GM19468 (cell line): ENCODE results near the gene SLU7.

Source experiments
- ATAC-seq: cut with Tn5 transposase; IDR thresholded peaks from one replicate; pipeline ENCODE4 v1.9.1; 2021; ENCODE audit warnings: mild to moderate bottlenecking, moderate library complexity, moderate number of reproducible peaks; ENCODE audit not compliant: unreplicated experiment; ENCODE audit errors: extremely low read depth

The SLU7 gene

DNA sequence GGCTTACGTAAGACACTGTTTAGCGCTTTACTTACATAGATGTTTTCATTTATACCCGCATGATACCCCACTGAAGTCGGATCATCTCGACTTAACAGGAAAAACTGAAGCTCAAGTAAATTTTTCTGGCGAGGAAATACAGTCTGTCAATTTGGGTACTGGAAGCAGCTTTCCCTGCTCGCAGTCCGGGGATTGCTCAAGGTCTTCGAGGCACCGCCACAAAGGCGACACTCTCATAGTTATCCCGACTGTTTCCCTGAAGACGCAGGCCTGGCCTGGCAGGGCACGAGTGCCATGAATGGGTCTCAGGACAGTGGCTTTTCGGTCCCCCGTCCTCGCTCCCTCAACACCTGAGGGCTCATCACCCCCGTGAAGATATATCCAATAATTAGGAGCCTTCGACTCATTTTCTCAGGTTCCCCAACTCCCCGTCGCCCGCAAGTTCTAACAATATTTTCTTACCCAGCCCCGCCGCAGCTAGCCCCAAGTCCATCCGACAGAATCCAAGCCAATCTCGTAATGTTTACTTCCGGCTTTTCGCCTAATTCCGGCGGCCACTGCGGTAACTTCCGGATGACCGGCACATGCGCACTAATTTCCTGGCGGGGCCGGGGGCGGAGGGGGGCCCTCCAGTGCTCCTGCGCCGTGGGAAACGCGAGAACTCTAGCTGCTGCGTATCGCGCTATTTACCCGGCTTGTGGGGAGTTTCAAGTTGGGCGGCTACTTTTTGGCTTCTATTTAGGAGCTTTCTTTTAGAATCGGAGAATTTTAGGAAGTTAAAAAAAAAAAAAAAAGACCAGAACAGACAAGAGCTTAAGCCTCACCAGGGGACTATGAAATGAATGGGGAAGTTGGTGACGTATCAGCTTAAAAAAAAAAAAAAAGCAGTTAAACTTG is at the start of gene SLU7:
TSS of gene SLU7 (minus strand) at position 521 of the 897 bp plus-strand sequence. CDS start 3,787 bp downstream, outside the sequence.
- peak; percentile 36 for ATAC-seq

DNA sequence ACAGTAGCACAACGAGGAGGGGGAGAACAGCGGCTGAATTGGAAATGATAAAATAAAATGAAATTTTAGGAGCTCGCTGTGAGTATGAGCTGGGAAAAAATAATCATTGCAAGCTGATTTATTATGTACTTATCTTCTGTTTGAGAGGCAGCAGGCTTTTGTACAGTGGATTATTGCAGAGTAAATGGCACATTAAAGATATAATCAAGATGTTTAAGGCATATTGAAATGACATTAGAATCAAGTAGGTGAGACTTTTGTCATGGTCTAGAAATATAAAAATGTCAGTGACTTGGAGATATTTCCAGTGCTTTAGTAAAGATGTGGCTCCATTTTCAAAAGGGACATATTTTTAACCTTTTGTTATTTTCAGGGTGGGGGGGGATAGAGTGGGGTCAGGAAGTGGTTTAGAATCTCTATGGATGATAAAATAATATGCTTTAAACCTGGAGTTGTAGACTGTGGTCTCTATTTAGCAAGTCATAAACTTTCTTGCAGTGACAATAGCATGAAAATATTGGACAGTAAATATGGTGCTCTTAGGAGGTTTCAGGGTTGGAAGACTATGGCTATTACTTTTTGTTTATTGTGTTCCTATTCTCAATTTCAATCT is 49.6 kb upstream of the SLU7 start:
- ATAC-seq = no peak

DNA sequence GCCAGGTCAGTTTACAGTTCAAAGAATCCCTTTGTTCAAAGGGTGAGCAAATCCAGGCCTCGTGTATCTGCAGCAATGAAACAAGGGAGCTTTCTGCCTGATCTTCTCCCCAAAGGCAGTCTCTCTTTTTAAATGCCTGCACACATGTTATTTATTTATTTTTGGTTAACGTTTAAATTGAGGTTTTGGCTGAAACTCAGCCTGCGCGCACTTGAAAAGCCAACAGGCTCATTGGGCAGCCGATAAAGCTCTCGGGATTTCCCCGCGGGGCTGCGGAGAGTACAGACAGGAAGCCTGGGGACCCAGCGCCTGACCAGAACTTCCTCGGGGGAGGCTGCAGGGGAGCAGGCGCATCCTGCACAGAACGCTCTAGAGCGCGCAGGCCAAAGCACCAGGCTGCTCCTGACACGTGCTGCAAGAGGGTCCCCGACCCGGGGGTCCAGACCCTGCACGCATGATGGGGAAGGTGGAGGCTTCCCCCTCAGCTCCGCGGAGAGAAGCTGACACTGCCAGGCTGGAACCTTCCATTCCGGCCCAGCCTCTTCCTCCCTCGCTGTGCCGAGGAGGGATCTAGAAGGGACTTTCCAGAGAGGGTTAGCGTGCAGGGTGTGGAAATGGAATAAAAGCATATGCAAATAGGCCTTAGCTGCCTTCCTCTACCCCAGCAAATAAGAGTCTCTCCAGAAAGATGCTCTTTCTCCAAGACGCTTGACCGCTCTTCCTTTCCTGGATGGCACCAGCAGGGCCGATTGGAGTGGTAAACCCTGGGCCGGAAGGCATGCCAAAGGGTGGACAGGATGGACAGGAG is 48.9 kb upstream of the SLU7 start:
- peak; percentile 93 for ATAC-seq

DNA sequence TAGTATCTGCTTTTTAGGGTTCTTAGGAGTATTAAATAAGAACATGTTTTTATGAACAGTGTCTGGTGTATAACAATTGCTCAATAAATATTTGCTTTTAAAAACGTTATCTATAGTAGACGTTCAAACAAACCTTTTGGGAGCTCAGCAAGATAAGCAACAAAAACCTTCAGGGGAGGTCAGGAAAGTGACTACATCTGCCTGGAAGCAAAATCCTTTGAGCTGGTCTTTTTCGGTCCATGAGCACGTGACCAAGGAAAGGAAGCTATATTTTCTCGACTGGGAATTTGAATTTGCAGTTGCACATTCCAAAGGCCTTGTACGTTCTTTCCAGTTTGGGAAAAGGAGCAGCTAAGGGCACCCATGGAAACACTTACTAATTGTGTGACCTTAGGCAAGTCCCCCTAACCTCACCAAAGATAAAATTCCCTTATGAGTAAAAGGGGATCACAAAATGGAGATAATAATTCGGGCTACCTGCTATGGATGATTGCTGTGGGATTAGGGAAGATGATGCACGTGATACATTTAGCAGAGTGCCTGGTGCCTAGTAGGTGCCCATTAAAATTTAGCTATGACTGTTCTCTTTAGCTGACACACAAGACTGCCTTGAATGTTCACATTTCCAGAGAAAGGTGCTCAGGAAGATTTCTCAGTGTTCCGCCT is 48.1 kb upstream of the SLU7 start:
- no peak for ATAC-seq

DNA sequence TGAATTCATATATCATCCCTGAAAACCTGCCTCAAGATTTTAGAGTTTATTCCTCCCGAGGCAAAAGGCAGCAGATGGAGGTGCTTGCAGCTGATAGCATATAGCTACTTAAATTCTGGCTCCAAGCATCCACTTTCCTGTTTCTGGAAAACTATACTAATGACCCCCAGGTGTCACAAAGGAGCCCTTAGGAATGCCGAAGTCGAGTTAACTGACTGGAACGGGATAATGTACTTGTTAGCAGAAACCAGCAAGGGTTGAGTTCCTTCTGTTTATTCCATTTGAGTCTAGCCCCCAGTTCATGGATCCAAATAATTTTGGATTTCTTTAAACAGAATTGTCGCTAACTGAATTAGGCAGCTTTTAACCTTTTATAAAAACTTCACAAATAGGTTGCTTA is 47.2 kb upstream of the SLU7 start:
- no peak for ATAC-seq

DNA sequence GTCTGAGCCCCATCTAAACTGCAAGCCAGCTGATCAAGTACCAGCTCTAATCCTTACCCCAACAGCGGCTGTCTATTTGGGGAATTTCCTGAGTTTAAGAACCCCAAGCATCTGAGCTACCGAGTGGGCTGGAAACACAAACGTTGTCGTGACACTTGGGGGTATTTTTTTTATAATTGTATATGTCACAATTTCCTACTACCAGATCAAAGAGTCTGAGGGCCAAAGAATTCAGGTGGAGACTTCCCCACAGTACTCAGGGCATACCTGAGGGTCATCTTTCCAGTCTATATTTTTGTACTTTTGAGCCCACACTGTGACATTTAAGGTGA is 45.6 kb upstream of the SLU7 start:
- ATAC-seq = no peak

DNA sequence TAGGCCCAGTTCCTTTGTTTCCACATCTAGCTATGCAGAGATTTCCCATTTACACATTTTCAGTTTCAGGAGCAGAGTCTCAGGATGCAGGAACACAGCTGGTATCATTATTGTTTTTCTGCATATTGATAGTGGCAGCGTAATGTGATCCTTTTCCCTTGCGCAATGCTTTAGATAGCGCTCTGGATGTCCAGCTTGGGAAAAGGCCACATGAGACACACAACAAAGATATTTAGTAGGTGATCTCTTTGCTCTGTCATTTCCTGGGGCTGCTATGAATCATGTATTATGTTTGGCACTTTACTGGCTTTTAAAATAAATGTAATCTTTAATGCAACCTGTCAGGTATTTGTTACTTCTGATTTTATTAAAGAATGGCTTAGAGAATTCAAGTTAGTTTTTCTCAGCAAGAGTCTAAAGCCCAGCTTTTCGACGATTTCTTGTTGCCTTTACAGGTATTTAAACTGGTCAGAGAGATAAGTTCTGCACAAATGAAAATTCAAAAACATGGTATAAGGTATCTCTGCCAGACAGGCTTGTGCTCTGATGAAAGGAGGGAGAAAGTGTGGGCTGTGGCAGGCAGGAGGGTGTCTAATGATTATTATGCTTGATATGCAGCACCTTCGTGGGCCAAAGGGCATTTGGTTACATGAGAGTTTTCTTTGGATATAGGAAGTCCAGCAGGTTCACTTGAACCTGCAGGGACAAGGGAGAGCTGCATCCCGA is 45.0 kb upstream of the SLU7 start:
- no peak for ATAC-seq

DNA sequence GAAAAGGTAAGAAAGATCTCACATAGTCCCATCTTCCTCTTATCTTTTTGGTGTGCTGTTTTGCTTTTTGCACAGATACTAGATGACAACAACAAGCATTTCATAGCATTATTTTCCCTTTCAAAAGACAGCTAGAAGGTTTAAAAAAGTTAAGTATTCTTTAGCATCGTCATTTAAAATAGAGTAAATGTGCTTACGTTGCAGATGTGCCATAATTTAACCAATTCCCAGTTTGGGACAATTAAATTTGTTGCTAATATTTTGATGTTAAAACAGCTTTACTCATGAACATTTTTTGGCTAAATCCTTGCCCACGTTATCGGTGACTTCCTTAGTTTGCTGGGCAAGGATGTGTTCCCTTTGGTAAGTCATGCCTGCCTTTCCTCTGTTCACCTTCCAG is 44.3 kb upstream of the SLU7 start:
- ATAC-seq = no peak

DNA sequence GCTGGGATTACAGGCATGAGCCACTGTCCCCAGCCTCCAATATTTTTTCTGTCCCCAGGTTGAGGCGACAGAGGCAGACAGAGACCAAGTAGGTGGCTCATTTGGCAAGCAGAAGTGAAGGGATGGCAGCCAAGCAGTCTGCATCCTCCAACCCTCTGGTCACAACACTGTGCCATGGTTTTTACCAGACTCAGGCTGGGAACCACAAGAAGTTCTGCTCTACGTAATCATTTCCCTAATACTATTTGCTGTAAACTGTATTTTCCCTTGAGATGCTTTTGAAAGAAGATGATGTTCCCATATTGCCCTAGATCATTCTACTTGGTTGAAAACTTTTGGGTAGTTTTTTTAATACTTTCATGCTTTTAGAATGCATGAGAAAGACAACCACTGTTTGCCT is 43.3 kb upstream of the SLU7 start:
- ATAC-seq = no peak

DNA sequence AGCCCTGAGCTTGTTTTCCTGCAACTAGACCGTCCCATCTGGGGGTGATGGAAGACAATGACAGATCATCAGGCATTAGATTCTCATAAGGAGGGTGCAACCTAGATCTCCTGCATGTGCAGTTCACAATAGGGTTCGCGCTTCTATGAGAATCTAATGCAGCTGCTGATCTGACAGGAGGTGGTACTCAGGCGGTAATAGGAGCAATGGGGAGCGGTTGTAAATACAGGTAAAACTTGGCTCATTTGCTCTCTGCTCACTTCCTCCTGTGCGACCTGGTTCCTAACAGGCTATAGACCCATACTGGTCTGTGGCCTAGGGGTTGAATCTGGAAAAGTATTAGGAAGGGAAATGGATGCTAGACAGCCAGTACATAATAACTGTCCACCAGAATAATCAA is 42.5 kb upstream of the SLU7 start:
- no peak for ATAC-seq

DNA sequence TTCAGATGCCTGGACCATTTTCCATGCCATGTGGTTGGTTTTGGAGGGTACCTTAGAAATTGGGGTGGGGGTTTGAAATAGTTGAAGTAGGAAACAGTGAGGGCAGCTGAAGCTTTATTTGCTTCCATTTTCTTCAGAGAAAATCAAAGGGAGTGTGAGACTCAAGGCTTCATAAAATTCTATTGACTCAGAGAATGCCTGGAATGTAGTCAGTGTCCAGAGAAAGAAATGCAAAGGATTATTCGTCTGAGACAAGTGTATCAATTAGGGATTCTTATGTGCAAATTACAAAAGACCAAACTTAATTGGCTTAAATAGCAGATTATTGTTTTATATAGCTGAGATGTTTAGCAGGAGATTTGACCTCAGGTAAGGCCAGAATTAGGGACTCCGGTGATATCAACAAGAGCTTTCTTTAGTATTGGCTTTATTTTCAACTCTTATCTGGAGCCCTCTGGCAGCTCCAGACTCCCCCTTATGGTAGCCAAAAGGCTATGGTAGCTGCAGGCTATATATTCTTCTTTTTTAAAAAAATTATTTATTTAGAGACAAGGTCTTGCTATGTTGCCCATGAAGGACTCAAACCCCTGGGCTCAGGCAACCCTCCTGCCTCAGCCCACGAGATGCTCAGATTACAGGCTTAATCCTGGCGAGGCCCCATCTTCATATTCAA is 41.6 kb upstream of the SLU7 start:
- no peak for ATAC-seq

DNA sequence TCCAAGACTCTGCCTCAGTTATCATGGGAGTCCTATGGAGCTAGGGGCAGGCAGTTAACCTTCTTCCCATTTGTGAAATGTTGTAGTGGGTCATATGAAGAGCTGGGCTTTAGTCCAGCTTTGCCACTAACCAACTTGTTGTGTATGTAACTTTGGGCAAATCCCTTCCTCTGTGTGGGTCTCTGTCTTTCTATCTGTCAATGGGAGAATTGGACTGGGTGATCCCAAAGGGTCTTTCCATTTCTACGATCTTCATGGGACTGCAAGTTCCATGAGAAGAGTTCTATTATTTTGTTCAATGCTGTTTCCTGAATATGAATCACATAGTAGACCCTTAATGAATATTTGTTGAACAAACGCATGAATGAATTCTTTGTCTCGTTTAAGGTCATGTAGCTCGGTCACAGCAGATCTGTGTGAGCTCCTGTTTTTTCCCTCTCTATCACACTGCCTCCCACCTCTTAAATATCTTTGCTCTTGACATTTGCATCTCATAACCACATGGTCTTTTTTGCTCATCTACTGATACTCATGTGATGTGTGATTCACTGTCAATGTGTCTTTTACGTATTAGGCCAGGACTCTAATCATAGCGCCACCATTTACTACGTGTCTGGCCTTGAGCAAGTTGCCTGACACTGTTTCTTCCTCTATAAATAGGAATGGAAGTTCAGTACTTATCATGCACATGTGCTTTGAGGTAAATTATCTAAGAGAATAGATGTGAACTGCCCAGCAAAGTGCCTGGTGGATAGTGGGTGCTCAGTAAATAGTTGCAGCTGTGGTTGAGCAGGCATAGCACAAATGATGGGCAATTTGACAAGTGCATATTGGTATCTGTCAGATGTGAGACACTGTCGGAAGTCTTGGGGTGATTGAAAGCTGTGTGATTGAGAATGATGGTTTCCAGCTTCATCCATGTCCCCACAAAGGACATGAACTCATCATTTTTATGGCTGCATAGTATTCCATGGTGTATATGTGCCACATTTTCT is 40.2 kb upstream of the SLU7 start:
- ATAC-seq = peak; percentile 78

DNA sequence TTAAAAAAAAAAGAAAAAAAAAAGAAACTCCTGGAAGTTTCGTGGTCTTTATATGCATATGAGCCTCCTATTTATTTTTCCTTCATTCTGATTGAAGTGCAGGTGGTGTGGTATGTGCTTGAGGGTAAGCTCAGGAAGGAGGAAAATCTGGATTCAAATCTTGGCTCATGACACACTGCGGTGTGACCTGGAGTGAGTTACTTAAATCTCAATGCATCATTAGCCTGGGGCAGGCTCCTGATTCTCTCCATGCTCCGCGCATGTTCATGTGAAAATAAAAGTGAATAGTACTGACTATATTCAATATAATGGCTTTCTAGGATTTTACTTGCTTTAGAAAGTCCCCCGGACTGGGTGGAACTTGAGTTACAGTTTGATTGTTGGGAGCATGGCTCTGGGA is 38.4 kb upstream of the SLU7 start:
- no peak for ATAC-seq

DNA sequence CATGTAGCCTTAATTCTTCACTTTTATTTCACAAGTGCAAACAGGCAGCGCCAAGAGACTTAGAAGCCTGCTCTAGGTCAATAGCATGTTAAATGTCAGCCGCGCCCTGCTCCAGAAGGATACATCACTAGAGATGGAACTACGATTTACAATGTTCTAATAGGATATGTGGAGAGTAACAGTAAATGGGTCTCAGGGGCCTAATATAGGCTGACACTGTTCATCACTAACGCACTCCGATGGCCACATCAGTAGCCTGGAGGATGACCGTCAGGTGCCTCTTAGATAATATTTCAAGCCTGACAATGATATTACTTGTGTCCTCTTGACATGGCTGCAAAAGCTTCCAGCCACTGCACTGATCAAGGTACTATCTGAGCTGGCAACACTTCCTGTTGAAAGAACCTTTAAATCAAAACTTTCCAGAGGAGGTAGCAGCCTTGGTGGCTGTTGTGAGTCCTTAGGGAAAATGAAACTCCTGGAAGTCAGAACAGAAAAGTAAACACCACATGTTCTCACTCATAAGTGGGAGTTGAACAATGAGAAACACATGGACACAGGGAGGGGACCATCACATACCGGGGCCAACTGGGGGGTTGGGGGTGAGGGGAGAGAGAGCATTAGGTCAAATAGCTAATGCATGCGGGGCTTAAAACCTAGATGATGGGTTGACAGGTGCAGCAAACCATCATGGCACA is 37.7 kb upstream of the SLU7 start:
- ATAC-seq = no peak

DNA sequence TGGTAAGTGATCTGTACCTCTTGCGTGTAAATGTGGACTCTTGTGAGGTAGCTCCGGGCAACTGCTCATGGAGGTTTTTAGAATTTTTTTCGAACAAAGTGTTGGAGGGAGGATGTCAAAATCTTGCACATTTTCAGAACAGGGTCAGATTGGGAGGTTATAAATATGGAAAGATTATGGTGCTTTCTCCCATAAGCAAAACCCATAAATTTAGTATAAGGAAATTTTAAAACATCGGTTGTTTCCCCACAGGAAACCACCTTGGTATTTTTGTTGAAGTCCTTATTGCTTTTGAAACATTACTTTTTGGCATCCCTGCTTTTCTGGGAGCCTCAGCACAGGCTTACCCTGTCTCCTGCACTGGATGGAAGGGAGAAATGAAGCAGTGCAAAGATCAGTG is 36.7 kb upstream of the SLU7 start:
- ATAC-seq = no peak

DNA sequence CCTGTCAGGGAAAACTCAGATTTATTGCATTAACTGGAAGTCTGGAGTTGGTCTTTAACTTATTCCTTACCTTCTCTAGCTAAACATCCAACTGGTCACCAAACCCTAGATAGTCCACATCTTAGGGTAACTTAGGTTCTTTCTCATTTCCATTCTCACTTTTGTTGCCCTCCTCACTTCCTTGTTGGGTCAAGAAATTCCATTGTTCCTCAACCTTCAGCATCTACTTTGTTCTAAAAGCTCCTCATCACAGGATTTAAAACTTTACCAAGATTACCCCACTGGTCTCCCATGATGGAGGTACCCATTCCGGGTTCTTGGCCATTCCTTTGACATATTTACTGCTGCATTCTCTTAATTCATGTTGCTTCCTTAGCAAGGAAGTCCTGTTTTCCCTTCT is 34.9 kb upstream of the SLU7 start:
- no peak for ATAC-seq

DNA sequence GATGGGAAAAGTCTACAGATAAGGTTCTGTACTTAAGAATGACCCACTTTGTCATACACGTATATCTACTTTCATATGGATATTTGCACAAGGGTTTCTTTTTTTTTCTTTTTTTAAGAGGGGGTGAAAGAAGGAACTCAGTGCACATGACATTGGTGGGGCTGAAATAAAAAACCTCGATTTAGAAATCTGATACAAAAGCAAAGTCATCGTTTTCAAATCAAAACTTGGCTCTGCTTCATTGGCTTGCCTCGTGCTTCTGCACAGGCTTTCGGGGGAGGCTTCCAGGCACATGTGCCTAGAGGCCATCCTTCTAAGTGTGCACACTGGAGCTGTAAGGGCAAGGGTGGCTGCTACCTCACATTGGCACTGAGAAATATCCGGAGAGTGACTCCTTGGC is 33.9 kb upstream of the SLU7 start:
- no peak for ATAC-seq

DNA sequence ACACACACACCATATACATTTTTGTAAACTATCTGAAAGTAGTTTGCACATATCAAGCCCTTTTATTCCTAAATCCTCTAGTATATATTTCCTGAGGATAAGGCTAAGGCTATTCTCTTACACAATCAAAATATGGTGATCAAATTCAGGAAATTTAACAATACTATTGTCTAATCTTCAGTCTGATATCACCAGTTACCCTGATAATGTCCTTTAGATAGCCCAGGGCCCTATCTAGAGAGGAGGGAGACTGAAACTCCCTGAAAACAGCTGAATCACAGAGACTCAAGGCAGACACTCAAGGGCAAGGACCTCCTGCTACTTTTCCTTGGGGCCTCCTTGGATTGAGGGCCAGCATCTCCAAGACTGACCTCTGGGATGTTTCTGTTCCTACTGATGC is 33.2 kb upstream of the SLU7 start:
- ATAC-seq = no peak
